ENCODE results near the gene DOCK2.

The DOCK2 gene

DNA sequence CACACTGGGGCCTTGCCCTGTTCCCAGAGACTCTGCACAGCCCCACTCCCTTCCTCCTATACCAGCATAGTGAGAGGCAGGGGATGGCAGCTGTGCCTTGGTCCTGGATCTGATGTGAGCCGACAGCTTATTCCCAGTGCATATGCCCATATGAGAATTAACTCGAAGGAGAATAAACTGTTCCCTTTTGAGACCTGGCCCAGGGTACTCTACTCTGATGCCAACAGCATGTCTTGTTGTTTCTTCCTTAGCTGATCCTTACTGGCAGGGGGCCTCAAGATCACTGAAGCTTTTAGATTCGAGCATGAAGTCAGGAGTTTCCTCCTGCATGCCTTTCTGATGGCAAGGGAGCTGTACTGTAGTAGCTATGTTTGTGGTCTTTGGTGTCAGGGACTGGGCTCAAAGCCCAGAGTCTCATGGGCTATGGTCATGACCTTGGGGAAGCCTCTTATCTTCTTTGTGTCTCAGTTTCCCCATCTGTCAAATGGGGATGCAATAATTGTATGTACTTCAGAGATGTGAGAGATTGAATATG lies 57.1 kb downstream of the DOCK2 start:
- no peak for DNase-seq (ENCODE audit: low spot score)

DNA sequence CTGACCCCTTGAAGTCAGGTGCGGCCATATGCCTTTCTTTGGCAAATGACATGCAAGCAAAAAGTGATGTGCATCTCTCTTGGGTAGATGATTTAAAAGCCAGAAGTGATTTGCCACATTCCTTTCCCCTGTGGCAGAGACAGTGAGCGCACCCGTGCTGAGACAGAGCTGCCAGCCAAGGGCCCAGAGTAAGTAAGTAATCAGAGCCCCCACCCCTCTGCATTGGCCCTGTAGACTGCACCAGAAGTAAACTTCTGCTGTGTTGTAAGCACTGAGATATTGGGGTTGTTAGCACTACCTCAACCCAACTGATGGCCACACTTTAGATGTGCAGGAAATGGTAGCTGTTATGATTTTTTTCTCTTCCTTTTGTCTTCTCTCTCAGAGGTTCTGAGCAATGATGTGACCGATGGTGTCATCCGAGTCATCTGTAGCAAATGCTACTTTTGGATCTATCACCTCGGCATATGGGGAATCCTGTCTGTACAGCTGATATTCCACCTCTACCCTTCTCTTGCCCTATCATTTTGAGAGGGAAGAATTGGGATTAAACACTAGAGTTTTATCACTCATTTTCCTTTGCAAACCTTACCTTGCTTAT lies 58.0 kb downstream of the DOCK2 start:
- no peak for DNase-seq (ENCODE audit: low spot score)

DNA sequence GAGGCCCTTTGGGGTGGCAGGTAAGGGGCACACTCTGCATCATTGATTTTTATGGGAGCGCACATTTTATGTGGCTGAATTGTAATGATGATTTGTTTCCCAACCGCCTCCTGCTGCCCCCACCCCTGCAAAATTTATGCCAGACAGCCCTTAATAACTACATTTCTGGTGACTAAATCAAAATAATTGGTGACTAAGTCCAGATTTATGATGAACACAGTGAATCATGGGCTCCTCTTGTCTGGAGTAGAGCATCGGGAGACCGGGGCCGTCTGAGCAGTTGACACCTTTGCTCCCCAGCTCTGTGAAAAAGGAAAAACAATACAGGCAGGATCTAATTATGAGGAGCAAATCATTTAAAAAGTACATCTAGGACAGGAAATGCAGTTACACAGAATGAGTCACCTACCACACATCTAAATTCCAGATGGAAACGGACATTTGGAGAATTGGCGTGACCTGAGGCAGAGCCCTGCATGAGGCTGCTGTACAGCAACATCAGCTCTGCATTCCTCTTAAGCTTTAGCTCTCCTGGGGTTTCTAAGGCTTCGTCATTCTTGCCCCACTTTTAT lies 58.9 kb downstream of the DOCK2 start:
- DNase-seq (ENCODE audit: low spot score): no peak

DNA sequence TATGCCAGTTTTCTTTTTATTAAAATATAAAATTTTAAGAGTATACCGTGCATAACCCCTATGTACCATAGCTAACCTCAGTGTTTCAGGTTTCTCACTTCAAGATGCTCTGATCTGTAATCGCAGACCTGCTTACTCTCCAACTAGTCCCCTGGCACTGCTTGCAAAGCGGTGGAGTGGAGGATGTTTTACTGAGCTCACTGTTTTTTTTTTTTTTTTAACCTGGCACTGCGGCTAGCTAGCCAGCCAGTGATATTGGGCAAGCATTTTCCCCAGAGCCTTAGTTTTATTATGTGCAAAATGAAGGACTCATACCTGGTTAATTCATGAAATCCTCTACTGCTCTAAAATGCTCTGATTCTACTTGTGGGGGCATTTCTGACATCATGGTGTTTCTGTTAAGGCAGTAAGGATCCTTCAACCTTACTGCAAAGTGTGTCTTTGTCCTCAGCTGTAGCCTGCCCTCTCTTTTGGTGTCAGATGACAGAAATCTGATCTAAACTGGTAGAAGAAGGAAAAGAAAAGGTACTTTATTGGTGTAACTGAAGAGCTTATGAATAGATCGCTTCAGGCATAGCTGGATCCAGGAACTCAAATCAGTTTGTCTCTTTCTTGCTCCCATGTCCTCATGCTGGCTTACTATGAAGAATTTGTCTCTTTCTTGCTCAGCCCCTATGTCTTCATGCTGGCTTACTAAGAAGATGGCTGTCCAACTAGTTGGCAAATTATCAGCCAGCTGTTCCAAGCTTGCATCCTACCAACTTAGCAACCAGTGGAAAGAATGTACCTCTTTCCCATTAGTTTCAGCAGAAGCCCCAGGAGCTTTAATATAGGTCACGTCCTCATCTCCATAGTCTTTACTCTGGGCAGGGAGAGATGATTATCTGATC lies 59.8 kb downstream of the DOCK2 start:
- no peak for DNase-seq (ENCODE audit: low spot score)

DNA sequence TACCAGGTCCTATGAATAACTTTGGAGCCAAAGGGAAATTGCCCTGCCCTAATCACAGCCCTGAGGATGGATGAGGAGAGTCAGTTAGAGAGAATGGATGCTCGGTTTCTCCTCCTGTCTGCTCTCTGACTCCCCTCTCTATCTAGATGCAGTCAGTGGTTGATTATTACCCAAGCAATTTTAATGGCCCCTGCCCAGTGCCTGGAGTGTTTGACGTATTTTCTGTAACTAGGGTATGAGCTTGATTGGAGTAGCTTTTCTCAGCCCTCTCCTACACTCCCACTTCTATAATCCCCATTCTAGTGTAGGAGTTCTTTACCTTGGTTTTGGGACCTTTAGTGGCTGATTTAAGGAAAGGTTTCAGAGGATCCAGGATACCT lies 60.4 kb downstream of the DOCK2 start:
- no peak for DNase-seq (ENCODE audit: low spot score)

DNA sequence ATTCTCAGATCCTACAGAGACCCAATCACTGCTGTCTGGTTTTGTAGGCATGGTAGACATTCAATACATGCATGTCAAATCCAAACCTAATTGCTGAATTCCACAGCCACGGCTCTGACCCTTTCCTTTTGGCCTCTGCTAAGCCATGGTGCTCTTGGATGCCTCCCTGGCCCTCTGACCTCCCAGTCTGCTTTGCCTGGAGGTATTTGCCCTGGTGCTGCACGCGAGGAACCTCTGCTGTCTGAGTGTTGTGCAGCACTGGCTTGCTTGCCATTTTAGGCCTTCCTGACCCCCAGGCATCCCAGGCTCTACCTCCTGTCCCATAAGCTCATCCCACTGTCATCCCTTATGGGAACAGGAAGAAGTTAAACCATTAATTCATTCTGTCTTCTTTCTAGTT lies 60.9 kb downstream of the DOCK2 start:
- DNase-seq (ENCODE audit: low spot score): no peak

DNA sequence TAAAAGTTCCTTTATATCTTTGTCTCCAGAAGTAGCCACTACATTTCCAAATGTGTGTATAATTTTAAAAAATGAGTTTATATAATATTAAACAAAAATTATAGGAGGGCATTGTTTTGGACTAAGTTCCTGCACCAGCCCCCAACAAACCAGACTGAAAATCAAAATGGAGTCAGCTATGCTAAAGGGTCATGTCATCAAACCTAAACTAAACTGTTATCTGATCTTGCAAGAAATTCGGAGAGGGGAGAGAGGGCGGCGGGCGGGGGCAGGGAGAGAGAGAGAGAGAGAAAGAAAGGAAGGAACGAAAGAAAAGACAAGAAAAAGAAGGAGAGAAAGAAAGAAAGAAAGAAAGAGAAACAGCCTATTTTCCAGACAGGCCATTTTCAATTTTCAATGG lies 63.5 kb downstream of the DOCK2 start:
- no peak for DNase-seq (ENCODE audit: low spot score)

DNA sequence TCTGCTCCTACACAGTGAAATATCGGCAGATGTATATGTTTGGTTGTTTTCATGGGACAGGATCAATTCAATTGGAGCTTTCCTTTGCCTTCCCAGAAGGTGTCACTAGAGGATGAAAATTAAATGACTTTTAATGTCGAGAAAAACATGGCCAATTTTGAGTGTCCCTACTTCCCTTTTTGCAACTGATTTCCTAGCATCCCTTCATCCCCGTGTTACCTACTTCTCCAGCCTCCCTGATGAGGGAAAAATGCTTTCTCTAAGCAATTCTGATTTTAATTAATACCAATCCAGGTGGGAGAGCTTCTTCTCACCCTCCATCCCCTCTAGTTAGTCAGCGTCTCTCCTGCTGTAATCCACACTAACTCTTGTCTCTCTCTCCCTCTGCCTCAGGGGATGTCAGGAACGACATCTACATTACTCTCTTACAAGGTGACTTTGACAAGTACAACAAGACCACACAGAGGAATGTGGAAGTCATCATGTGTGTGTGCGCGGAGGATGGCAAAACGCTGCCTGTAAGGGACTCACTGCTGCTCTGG lies 64.9 kb downstream of the DOCK2 start:
- peak; percentile 58 for DNase-seq (ENCODE audit: low spot score)

DNA sequence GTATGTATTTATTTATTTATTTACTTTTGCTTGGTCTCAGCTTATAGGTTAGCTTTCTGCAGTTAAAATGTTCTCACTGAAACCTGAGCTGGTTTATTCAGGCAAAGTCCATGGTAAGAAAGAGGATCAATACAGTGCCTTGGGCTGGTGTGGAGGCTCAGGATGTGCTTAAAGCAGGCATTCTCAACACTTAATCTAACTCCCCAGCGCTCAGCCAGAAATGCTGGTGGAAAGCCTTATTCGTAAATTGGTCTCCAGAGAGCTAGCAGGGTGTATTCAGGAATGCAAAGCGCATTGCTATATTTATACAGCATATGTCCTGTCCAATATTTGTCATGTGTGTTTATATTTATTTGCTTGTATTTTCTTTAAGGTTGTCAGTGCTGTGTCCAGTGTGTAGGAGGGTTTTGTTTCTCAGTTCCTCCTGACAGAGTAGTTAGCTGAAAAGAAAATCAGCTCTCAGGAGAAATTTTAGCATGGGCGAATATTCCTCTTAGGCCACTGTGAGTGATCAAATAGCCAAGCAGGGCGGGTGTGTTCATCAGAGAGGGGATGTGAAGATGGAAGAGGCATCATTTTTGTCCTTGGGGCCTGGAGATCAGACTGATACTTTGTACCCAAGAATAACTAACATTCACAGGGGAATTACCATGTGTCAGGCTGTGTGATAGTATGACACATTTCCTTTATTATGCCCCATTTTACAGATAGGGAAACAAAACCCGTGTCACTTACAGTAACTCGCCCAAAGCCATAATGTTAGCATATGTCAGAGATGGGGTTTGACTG lies 65.8 kb downstream of the DOCK2 start:
- DNase-seq (ENCODE audit: low spot score): no peak

DNA sequence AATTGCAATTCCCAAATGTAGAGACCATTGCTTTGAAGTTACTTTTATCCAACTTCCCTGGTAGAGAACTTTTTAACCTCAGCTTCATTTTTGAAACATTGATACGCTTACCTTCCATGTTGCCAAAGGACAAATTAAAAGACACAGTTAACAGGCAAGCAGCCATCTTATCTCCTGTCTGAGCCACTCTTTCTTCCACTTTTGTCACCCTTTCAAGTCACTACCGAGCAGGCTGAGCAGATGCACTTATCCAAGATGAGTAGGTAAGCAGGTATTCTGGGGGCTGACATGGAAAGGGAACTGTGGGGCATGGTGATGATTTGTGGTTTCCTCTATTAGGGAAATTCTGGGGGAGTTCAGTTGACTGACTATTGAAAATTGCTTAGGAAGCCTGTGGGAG lies 66.7 kb downstream of the DOCK2 start:
- no peak for DNase-seq (ENCODE audit: low spot score)

DNA sequence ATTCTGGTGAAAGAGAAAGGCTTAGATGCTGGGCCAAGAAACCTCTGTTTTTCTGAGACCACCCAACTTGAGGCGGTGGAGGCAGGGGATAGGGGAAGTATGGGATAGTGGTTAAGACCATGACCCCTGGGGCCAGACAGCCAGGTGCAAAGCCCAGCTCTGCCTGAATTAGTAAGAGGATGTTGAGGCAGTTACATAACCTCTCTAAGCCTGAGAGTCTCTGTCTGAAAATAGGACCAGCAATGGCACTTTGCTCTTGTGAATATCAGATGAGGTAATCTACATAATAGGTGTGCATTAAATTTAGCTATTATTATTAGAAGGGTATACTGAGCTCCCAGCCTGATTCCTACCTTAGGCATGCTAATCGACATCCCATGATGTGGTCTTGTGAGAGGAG lies 68.2 kb downstream of the DOCK2 start:
- no peak for DNase-seq (ENCODE audit: low spot score)

DNA sequence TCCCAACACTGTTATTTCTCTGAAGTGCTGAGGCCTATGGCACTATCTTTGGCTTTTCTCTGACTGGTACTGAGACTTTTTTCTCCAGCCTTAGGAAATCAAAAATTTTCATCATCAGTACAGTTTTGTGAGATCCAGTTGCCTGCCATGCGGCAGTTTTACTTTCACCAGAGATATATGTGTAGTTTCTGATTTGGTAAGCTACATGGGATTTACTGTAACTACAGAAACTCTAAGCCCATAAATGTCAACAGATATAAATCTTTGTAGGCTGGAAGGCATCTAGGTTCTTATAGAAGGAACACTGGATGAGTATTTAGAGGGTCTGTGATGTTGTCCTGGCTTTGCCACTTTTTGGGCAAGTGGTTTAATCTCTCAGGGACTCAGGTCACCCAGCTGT lies 69.0 kb downstream of the DOCK2 start:
- DNase-seq (ENCODE audit: low spot score): no peak

DNA sequence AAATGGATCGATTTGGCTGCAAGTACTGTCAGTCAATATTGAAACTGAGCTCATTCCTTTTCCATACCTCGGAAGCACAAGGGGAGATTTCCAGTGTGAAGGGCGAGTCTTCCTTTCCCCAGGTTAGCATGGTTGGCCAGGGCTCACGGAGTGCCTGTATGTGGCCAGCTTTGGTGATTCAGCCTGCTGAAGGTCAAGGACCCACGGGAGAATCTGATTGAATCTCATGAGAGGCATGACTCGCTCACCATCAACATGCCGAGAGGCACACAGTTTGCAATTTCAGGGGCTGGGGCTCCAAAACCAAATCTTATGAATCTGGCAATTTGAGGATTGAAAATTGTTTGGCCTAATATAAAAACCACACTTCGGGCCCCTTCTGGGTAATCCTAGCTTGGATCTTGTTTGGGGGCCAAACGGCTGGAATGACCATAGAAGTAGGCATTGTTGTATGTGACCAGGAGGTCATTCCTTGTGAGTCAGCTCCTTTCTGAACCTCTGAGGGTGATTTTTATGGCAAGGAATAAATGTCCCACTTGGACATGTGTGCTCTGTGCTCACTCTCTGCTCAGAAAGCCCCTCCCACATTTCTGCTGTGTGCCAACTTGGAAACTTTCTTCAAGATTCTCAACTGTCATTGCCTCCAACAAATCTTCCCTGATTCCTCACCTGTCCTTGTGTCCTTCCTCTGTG lies 69.8 kb downstream of the DOCK2 start:
- DNase-seq (ENCODE audit: low spot score): no peak

DNA sequence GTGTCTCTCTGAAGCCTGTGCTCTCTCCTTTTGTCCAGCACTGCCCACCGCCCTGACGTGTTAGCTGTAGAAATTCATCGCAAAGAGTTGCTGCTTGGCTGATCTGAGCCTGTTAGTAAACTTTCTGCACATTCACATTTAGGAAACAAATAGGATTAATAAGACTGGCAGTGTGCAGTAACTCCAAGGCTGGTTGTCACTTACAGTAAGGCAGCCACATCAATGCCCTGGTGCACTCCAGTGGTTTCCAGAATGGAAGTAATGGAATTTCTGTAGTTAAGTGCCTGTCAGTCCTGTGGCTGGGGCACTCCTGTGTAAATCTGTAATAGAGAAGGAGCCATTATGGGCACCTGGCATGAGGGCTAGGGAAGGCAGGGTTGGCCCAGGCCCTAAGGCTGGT lies 70.6 kb downstream of the DOCK2 start:
- DNase-seq (ENCODE audit: low spot score): no peak

DNA sequence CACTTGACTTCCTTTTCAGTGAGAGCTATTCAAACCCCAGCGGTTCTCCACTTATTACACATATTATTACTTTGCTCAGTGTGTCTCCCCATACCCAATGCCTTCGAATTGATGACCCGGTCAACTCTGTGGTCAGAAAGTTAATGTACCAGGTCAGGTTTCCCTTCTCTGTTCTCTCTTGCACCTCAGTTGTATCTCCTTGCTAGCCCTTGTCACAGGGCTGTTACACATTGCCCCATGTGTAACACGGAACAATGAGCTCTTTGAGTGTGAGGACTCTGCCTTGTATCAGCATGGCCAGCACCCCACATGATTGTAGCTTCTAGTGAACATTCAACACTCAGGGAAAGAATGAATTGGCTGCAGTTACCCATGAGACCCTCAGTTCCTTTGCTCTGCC lies 73.6 kb downstream of the DOCK2 start:
- DNase-seq (ENCODE audit: low spot score): peak; percentile 83

DNA sequence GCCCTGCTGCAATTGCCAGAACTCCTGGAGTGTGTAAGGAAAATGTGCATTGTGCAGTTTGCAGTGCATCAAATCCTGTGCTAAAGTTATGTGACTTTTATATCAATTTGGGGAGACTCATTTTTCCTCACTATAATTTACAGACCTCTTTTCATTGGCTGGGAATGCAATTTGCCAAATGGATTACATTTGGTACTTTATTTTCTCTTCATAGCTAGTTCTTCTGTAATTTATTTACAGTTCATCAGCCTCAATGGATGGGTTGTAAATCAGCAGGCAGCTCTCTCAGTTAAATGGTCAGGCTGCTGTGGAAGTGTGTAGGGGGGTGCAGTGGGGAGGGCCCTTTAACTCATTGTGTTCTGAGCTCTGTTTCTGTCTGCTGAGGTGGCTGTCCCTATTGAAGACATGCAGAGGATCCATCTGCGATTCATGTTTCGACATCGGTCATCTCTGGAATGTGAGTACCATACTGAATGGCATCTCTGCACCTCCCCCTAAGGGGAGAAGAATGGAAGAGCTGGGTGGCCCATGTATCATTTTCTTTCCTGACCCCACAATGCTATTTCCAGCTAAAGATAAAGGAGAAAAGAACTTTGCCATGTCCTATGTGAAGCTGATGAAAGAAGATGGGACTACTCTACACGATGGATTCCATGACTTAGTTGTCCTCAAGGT lies 74.6 kb downstream of the DOCK2 start:
- DNase-seq (ENCODE audit: low spot score): no peak

DNA sequence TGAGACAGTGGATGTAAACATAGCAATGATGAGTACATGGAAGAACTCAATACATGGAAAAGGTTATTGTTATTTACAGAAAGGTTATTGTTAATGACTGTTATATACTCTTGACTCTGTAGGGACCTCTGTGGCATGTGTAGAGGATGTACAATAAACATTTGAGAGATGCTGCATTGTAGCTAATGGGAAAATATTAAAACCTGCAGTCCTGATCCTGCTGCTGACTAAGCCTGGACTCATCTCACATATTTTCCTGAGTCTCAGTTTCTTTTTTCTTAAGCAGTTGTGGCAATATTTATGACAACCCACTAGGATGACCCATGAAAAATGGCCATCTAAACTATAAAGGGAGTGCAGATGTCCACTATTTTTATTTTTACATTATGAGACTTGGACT lies 75.4 kb downstream of the DOCK2 start:
- no peak for DNase-seq (ENCODE audit: low spot score)

DNA sequence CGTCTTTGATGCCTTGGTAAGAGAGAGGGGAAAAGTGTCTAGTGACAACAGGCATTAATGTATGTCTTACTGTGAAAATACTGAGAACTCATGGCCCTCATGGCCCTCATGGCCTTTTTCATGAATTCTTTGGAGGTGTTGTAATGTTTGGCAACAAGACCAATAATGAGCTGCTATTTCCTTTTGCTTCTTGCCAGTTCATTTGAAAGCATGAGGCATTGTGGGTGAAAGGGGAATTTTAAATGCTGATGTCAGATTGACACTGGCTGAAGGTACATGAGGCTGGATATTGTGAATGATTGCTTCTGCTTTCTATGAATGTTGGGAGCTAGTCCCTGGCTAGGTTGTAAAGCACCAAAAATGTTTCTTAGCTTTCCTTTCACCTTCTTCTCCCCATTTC lies 79.2 kb downstream of the DOCK2 start:
- DNase-seq (ENCODE audit: low spot score): no peak

DNA sequence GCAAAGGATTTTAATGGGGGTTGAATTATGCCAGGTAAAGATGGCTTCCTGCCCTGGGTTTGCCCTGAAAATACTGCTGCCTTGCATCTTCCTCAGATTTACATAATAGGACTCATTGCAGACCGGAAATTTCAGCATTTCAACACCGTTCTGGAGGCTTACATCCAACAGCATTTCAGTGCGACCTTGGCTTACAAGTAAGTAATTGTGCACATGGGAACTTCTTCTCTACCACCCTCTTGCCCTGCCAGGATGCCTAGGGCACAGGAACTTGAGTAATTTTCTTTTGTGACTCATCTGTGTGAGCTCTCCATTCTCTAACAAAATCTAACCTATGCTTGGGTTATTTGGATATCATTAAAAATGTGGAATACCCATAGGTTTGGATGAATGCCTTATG lies 80.2 kb downstream of the DOCK2 start:
- no peak for DNase-seq (ENCODE audit: low spot score)

DNA sequence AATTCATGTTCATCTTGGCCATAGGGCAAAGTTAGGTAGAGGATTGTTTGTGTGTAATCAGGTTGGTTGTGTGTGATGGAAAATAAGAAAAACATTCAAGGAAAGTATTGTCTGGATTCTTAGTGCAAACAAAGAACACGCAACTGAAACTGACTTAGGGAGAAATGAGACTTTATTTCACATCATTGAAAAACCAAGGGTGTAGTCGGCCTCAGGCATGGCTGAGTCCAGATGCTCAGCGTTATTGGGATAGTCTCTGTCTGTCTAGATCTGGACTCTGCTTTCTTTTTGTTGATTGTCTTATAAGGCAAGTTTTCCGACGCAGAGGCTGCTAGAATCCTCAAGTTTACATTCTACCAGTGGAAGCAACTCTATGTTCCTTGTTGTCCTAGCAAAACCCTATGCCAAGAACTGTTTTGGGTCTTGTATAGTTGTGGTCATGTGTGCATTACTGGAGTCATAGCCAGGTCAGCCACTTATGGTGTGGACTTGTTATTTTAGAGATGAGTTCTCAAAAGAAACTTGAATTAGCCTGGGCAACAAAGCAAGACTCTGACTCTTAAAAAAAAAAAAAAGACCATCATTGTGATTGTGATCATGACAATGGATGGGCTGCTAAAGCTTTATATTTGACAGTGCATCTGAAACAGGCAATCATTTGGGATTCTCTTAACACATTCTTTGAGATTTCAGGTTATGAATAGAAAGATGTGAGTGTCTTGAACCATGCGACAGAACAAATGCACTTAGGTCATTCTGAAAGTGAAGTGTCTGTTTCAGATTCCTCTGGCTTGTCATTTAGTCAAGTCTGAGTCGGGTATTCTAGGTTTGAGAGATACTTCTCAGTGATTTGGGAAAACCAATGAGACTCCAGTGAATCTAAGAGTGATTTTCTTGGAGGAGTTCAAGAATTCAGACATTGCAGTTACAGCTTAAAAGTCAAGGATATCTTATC lies 82.6 kb downstream of the DOCK2 start:
- no peak for DNase-seq (ENCODE audit: low spot score)
